Measurements from ENCODE around the gene SLC17A9.

The SLC17A9 gene

DNA sequence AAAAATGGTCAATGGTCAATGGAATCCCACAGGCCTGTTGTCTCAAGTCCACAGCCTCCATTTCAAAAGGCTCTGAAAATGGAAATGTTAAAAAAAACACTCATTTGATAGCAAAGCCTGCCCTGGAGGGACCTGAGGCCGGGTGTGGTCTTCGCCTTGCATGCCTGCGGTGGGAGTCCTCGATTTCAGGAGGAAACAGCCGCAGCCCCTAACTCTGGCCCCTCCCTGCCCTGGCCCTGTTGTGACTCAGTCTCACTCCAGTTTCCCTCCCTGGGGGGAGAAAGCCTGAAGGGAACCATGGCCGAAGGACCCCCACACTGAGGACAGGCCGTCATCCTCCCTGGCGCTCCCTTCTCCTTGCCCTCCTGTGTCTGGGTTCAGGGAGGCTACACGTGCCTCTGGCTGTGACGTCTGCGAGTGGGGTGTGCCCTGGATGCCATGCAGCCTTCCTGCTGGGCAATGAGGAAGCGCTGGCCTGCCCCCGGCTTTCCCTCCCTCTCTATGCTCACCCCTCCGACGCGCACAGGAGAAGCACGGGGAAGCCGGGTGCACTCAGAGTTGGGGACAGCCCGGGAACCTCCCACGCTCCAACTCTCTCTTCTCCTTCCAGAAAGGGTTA lies 45.0 kb downstream of the SLC17A9 start:
- Histone ChIP-seq H3K27ac (ENCODE audit: low read length, poor library complexity, severe bottlenecking) (no peak overlapping the region), H3K9ac (ENCODE audit: low read length) (no peak overlapping the region), H4K8ac (ENCODE audit: low read length) (no peak overlapping the region), H2BK5ac (ENCODE audit: low read depth, low read length, poor library complexity, severe bottlenecking) (no peak overlapping the region), H2BK12ac (ENCODE audit: low read length in 2 of 2) (no peak overlapping the region), H3K18ac (ENCODE audit: low read depth in 1 of 2, low read length in 2 of 2) (no peak overlapping the region), H3K36me3 (ENCODE audit: control insufficient read depth in 1 of 2, insufficient read depth in 2 of 2, low read depth in 1 of 2, low read length in 2 of 2) (no peaks in the 10 kb centered on the region), H3K4ac (ENCODE audit: low read depth in 1 of 2, low read length in 2 of 2) (no peak overlapping the region), H3K79me1 (replicated peaks; ENCODE audit: low read length, poor library complexity, severe bottlenecking) (no peaks in the 10 kb centered on the region), H3K4me1 (ENCODE audit: control insufficient read depth, insufficient read depth, low read depth, low read length) (peaks cover 5% of the 10 kb centered on the region), H3K23ac (ENCODE audit: low read length in 2 of 2) (no peak overlapping the region), H3K4me2 (ENCODE audit: low read length, poor library complexity, severe bottlenecking) (no peak overlapping the region), H2AFZ (ENCODE audit: low read depth, low read length) (no peak overlapping the region), H2AK5ac (ENCODE audit: low read length, severe bottlenecking) (no peak overlapping the region), H3K9me3 (ENCODE audit: control insufficient read depth, low read length) (peaks cover 5% of the 10 kb centered on the region), H3K14ac (ENCODE audit: low read length in 2 of 2) (no peak overlapping the region), H4K91ac (ENCODE audit: low read length) (no peak overlapping the region), H3K27me3 (ENCODE audit: control insufficient read depth in 1 of 2, insufficient read depth in 1 of 2, low read length in 2 of 2) (peaks cover 83 to 92% of the 10 kb centered on the region in 2 experiments), H3K4me3 (ENCODE audit: insufficient read depth in 1 of 2, low read depth in 1 of 2, low read length in 2 of 2) (no peak overlapping the region), H2BK120ac (ENCODE audit: low read depth, low read length) (no peak overlapping the region), H2BK15ac (ENCODE audit: low read depth, poor library complexity, severe bottlenecking) (no peak overlapping the region)
- no peak for DNase-seq
- WGBS, result 63% methylated on average over 19 of the region's 20 CpGs

DNA sequence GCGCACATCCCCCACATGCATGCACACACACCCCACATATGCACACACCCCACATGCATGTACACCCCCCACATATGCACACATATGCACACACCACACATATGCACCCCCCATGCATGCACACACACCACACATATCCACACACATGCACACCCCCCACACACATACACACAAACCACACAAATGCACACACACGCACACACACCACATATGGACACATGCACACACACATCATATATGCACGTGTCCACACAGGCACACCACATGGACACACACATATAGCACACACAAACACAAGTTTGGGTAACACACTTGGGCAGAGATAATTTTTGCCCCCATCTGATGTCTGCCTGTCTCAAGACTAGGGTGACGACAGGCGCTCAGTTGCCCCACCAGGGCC lies 45.9 kb downstream of the SLC17A9 start:
- Histone ChIP-seq H3K9ac (ENCODE audit: low read length) (no peak overlapping the region), H3K9me3 (ENCODE audit: control insufficient read depth, low read length) (peaks cover 5% of the 10 kb centered on the region), H3K27ac (ENCODE audit: low read length, poor library complexity, severe bottlenecking) (no peak overlapping the region), H3K4me2 (ENCODE audit: low read length, poor library complexity, severe bottlenecking) (no peak overlapping the region), H3K4ac (ENCODE audit: low read depth in 1 of 2, low read length in 2 of 2) (no peak overlapping the region), H4K91ac (ENCODE audit: low read length) (no peak overlapping the region), H2AFZ (ENCODE audit: low read depth, low read length) (no peak overlapping the region), H3K4me3 (ENCODE audit: insufficient read depth in 1 of 2, low read depth in 1 of 2, low read length in 2 of 2) (peak overlapping the region in 1 of 2 experiments; percentile 14), H3K4me1 (ENCODE audit: control insufficient read depth, insufficient read depth, low read depth, low read length) (peaks cover 5% of the 10 kb centered on the region), H2BK120ac (ENCODE audit: low read depth, low read length) (no peak overlapping the region), H3K27me3 (ENCODE audit: control insufficient read depth in 1 of 2, insufficient read depth in 1 of 2, low read length in 2 of 2) (peaks cover 87 to 96% of the 10 kb centered on the region in 2 experiments), H2BK5ac (ENCODE audit: low read depth, low read length, poor library complexity, severe bottlenecking) (no peak overlapping the region), H3K79me1 (replicated peaks; ENCODE audit: low read length, poor library complexity, severe bottlenecking) (no peaks in the 10 kb centered on the region), H4K8ac (ENCODE audit: low read length) (no peak overlapping the region), H3K14ac (ENCODE audit: low read length in 2 of 2) (peak overlapping the region in 1 of 2 experiments; percentile 1), H3K36me3 (ENCODE audit: control insufficient read depth in 1 of 2, insufficient read depth in 2 of 2, low read depth in 1 of 2, low read length in 2 of 2) (no peaks in the 10 kb centered on the region), H3K23ac (ENCODE audit: low read length in 2 of 2) (no peak overlapping the region), H2AK5ac (ENCODE audit: low read length, severe bottlenecking) (no peak overlapping the region), H2BK12ac (ENCODE audit: low read length in 2 of 2) (no peak overlapping the region), H2BK15ac (ENCODE audit: low read depth, poor library complexity, severe bottlenecking) (no peak overlapping the region), H3K18ac (ENCODE audit: low read depth in 1 of 2, low read length in 2 of 2) (no peak overlapping the region)
- WGBS, result 79% methylated on average over 5 of the region's 5 CpGs
- no peak for DNase-seq

- no peak overlapping the region for H3K9ac ChIP-seq (ENCODE audit: low read length)
- H3K27me3 ChIP-seq (ENCODE audit: control insufficient read depth in 1 of 2, insufficient read depth in 1 of 2, low read length in 2 of 2), result peaks cover 87 to 98% of the 10 kb centered on the region in 2 experiments
- H2BK5ac ChIP-seq (ENCODE audit: low read depth, low read length, poor library complexity, severe bottlenecking), result no peak overlapping the region
- 82% methylated on average over 16 of the region's 16 CpGs for WGBS
- no peak for DNase-seq
- no peak overlapping the region for H3K4me2 ChIP-seq (ENCODE audit: low read length, poor library complexity, severe bottlenecking)
- no peak overlapping the region for H4K8ac ChIP-seq (ENCODE audit: low read length)
- H2AK5ac ChIP-seq (ENCODE audit: low read length, severe bottlenecking), result no peak overlapping the region
- H3K23ac ChIP-seq (ENCODE audit: low read length in 2 of 2), result no peak overlapping the region
- H2AFZ ChIP-seq (ENCODE audit: low read depth, low read length), result no peak overlapping the region
- no peak overlapping the region for H3K4ac ChIP-seq (ENCODE audit: low read depth in 1 of 2, low read length in 2 of 2)
- no peak overlapping the region for H3K18ac ChIP-seq (ENCODE audit: low read depth in 1 of 2, low read length in 2 of 2)
- H2BK12ac ChIP-seq (ENCODE audit: low read length in 2 of 2), result no peak overlapping the region
- no peak overlapping the region for H3K4me3 ChIP-seq (ENCODE audit: insufficient read depth in 1 of 2, low read depth in 1 of 2, low read length in 2 of 2)
- H3K36me3 ChIP-seq (ENCODE audit: control insufficient read depth in 1 of 2, insufficient read depth in 2 of 2, low read depth in 1 of 2, low read length in 2 of 2), result no peaks in the 10 kb centered on the region
- no peak overlapping the region for H4K91ac ChIP-seq (ENCODE audit: low read length)
- no peak overlapping the region for H2BK120ac ChIP-seq (ENCODE audit: low read depth, low read length)
- no peaks in the 10 kb centered on the region for H3K79me1 ChIP-seq (replicated peaks; ENCODE audit: low read length, poor library complexity, severe bottlenecking)
- H3K9me3 ChIP-seq (ENCODE audit: control insufficient read depth, low read length), result peaks cover 5% of the 10 kb centered on the region
- no peak overlapping the region for H3K27ac ChIP-seq (ENCODE audit: low read length, poor library complexity, severe bottlenecking)
- H3K14ac ChIP-seq (ENCODE audit: low read length in 2 of 2), result no peak overlapping the region
- peaks cover 5% of the 10 kb centered on the region for H3K4me1 ChIP-seq (ENCODE audit: control insufficient read depth, insufficient read depth, low read depth, low read length)
- H2BK15ac ChIP-seq (ENCODE audit: low read depth, poor library complexity, severe bottlenecking), result no peak overlapping the region
Observed at GRCh38 chr20:62999580-62999979, 47.1 kb downstream of the SLC17A9 start.

- no peak overlapping the region for H3K9ac ChIP-seq (ENCODE audit: low read length)
- H2BK15ac ChIP-seq (ENCODE audit: low read depth, poor library complexity, severe bottlenecking), result no peak overlapping the region
- H3K4ac ChIP-seq (ENCODE audit: low read depth in 1 of 2, low read length in 2 of 2), result no peak overlapping the region
- H3K9me3 ChIP-seq (ENCODE audit: control insufficient read depth, low read length), result peaks cover 5% of the 10 kb centered on the region
- H4K8ac ChIP-seq (ENCODE audit: low read length), result no peak overlapping the region
- H2AFZ ChIP-seq (ENCODE audit: low read depth, low read length), result no peak overlapping the region
- H2BK5ac ChIP-seq (ENCODE audit: low read depth, low read length, poor library complexity, severe bottlenecking), result no peak overlapping the region
- H3K4me2 ChIP-seq (ENCODE audit: low read length, poor library complexity, severe bottlenecking), result no peak overlapping the region
- H3K79me1 ChIP-seq (replicated peaks; ENCODE audit: low read length, poor library complexity, severe bottlenecking), result no peaks in the 10 kb centered on the region
- H2AK5ac ChIP-seq (ENCODE audit: low read length, severe bottlenecking), result no peak overlapping the region
- WGBS, result 90% methylated on average over 13 of the region's 14 CpGs
- no peak overlapping the region for H3K23ac ChIP-seq (ENCODE audit: low read length in 2 of 2)
- H3K18ac ChIP-seq (ENCODE audit: low read depth in 1 of 2, low read length in 2 of 2), result no peak overlapping the region
- H3K4me3 ChIP-seq (ENCODE audit: insufficient read depth in 1 of 2, low read depth in 1 of 2, low read length in 2 of 2), result no peak overlapping the region
- no peak overlapping the region for H4K91ac ChIP-seq (ENCODE audit: low read length)
- peaks cover 87 to 98% of the 10 kb centered on the region in 2 experiments for H3K27me3 ChIP-seq (ENCODE audit: control insufficient read depth in 1 of 2, insufficient read depth in 1 of 2, low read length in 2 of 2)
- no peak overlapping the region for H3K14ac ChIP-seq (ENCODE audit: low read length in 2 of 2)
- H2BK12ac ChIP-seq (ENCODE audit: low read length in 2 of 2), result no peak overlapping the region
- H3K27ac ChIP-seq (ENCODE audit: low read length, poor library complexity, severe bottlenecking), result no peak overlapping the region
- DNase-seq, result no peak
- peaks cover 7% of the 10 kb centered on the region for H3K4me1 ChIP-seq (ENCODE audit: control insufficient read depth, insufficient read depth, low read depth, low read length)
- H2BK120ac ChIP-seq (ENCODE audit: low read depth, low read length), result no peak overlapping the region
- no peaks in the 10 kb centered on the region for H3K36me3 ChIP-seq (ENCODE audit: control insufficient read depth in 1 of 2, insufficient read depth in 2 of 2, low read depth in 1 of 2, low read length in 2 of 2)
Observed at GRCh38 chr20:63000036-63000435, 47.5 kb downstream of the SLC17A9 start.
